GM18502 (cell line): Measurements from ENCODE around the gene SZRD1.
"Not testable (repeated sequence)": the region's sequence is repeated elsewhere in the genome, so short reads cannot be mapped to it uniquely, and the experiment has no call there.

Source experiments
- ATAC-seq: cut with Tn5 transposase; IDR thresholded peaks from one replicate; pipeline ENCODE4 v1.9.1; 2021; ENCODE audit warnings: mild to moderate bottlenecking; ENCODE audit not compliant: unreplicated experiment, poor library complexity

Gene SZRD1

GRCh38 chr1:16366722-16367257, at the start of gene SZRD1:
SZRD1 (plus strand) TSS chr1:16367242; CDS start chr1:16367258, 16 bp downstream.
- peak; percentile 78 for ATAC-seq

GRCh38 chr1:16318555-16318954, 48.5 kb upstream of the SZRD1 start:
- ATAC-seq: no peak

- ATAC-seq: no peak
These were observed 45.7 kb upstream of the SZRD1 start for GRCh38 chr1:16321176-16321867.

GRCh38 chr1:16324456-16324890, 42.6 kb upstream of the SZRD1 start:
- no peak for ATAC-seq

DNA sequence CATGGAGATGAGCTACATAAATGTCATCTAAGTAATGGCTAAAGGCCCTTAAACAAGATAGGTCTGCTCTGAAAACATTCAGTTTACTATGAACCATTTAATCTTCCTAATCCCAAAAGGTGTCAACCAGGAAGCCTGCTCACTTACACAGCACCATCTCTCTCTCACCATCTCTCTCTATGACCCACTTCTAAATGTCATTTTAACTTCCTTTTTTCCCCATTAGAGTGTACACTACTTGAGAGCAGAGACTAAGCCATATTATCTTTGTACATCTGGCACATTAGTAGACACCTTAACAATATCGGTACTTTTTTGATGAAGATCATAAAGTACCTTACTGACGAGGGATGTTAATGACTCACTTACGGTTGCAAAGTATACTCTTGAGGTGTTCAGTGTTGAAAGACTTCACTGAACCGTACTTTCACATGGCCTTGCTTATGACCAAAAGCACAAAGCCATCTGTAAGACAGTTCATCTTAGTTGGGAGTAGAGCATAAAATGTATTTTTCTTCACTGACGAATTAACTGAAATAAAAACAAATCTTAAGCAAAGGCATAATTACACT, 40.1 kb upstream of the SZRD1 start:
- ATAC-seq: no peak

- no peak for ATAC-seq
These were observed 32.2 kb upstream of the SZRD1 start for GRCh38 chr1:16334655-16335340.

DNA sequence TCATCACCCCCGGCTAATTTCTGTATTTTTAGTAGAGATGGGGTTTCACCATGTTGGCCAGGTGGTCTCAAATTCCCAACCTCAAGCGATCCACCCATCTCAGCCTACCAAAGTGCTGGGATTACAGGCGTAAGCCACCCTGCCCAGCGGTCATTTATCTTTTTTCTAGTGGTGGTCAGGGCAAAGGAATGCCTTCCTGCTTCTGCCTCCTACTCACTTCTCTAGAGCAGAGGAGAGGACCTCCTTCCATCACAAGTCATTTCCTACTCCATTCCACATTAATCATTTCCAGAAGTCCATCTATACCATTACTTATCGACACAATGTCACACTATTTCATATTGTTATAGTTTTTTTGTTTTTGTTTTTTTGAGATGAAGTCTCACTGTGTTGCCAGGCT, 28.1 kb upstream of the SZRD1 start:
- ATAC-seq: no peak

DNA sequence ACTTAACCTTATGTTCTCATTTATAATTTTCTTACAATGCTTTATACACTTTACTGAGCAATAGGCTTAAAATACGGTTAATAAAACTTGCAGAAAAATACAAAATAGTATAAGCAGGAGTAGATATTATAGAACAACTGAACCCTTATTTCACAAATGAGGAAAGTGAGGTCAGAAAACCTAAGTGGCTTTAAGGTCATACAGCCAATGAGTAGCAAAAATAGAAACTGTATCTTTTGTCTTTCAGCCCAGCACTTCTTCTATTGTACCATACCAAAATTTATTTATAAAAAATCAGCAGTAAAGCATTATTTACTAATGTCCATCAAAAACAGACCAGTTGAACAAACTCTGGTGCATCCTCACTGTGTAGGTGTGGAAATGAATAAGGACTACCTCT, 26.4 kb upstream of the SZRD1 start:
- ATAC-seq: no peak

GRCh38 chr1:16342331-16343062, 24.5 kb upstream of the SZRD1 start:
- no peak for ATAC-seq

- not testable (repeated sequence) for ATAC-seq
These were observed 23.8 kb upstream of the SZRD1 start for GRCh38 chr1:16343276-16343675.

DNA sequence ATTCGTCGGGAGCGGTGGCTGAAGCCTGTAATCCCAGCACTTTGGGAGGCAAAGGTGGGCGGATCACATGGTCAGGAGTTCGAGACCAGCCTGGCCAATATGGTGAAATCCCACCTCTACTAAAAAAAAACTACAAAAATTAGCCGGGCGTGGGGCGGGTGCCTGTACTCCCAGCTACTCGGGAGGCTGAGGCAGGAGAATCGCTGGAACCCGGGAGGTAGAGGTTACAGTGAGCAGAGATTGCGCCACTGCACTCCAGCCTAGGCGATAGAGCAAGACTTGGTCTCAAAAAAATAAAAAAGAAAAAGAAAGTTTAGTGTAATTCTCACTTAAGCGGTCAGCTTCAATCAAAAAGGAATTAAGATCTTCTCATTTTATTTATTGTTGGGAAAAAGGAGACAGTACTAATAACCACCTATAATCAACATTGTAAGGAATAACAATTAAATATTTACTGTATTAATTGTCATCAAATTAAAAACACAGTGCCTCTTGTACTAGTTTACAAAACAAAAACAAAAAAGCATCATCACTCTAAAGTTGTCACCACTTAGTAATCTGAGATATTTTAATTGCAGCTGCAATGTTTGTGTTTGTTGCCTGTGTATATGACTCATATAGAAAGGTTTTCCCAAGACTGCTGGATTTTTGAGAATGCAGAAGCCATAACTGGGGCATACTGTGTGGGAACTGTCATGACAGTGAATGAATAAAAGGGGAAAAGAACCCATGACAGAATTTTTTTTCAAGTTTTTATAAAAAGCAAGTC, 18.4 kb upstream of the SZRD1 start:
- no peak for ATAC-seq

DNA sequence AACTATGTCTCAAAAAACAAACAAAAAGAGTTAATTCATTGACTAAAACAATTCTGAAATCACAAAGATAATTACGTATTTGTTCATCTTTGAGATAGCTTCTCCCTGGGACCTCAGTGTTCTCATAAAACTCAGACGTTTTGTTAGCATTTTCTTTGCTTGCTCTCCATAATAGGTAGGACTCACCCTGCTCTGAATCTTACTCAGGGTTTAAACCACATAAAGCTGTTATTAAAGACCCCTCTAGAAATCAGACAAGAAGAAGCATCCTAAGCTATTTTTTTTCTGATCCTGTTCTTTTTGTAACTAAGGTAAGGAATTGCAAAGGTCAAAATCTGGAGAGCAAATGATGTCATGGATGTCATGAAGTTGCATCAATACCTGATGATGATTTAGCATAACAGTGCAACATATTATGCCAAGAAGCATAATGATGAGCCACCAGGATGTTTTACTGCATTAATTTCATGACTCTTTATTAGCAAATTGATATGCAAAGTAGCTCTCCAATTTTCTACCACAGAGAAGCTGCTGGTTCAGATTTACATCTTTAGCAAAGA, 17.1 kb upstream of the SZRD1 start:
- ATAC-seq: no peak

DNA sequence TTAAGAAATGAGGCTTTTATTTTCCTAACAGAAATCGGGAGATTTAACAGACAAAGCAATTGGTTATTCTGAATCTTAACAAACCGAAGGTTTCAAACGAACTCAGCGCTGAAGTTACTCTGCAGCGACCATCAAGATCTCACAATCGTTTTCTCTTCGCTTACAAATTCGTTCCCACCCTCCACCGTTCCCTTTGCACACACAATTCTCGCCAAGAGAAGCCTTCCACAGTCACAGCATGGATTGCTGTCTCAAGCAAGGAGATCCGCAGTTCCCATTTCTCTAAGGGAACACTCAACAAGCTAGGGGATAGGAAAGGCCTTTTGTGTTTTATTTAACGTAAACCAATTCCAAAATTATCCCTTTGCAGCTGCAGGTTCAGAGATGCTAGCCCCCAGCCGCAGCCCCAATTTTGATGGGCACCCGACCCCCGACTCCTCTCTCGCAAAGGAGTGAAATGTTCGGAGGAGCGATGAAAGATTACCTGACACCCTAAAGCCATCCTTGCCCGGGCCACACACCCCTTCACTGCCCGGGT, 15.5 kb upstream of the SZRD1 start:
- ATAC-seq: no peak

GRCh38 chr1:16351994-16352841, 14.8 kb upstream of the SZRD1 start, which contains the start of gene FBXO42:
FBXO42 (minus strand) TSS chr1:16352480; CDS start chr1:16315418, 37,062 bp downstream.
- peak; percentile 86 for ATAC-seq

GRCh38 chr1:16352842-16353535, 14.1 kb upstream of the SZRD1 start:
- ATAC-seq: no peak

GRCh38 chr1:16354619-16355018, 12.4 kb upstream of the SZRD1 start:
- ATAC-seq: no peak

GRCh38 chr1:16356867-16357266, 10.2 kb upstream of the SZRD1 start:
- no peak for ATAC-seq

- not testable (repeated sequence) for ATAC-seq
These were observed 1.9 kb upstream of the SZRD1 start for GRCh38 chr1:16365146-16365498.
